Caki2 (cell line): ENCODE results near the gene HOXB6. TPM values are rescaled to one million over a fixed set of nuclear protein-coding genes. Genes with fewer than 3 reads are reported as not detected.

Source experiments
- DNase-seq: peaks from one replicate; pipeline ENCODE4 v3.0.0-alpha.2; 2015; ENCODE audit warnings: low read depth
- in situ Hi-C: cut with HindIII; loops from 2 replicates; pipeline ENCODE4 v1.10.0; 2016; ENCODE audit warnings: low sequenced_read_pairs, low pct_unique_long_range_greater_than_20kb, mixed read lengths
- total RNA-seq: library from RNA; depleted of rRNA; stranded (reverse); fragments of >200 nt; shearing (Covaris generic); gene quantifications from 2 replicates; pipeline ENCODE4 v1.2.3, GENCODE V29; 2014; ENCODE audit warnings: low replicate concordance

The HOXB6 gene
- total RNA-seq, 1 experiment from 2014 or later = 5.4 TPM

GRCh38 chr17:48576479-48577309 lies 28.1 kb downstream of the HOXB6 start:
- in situ Hi-C loops = no loop called here
- no peak for DNase-seq

- DNase-seq = no peak
- in situ Hi-C loops = no loop called here
Measured at GRCh38 chr17:48575673-48576478, 28.9 kb downstream of the HOXB6 start.

- in situ Hi-C loops = no loop called here
- no peak for DNase-seq
Measured at GRCh38 chr17:48575066-48575582, 29.7 kb downstream of the HOXB6 start.

GRCh38 chr17:48574505-48575065 lies 30.2 kb downstream of the HOXB6 start:
- no peak for DNase-seq
- in situ Hi-C loops = no loop called here

- DNase-seq = no peak
- in situ Hi-C loops = no loop called here
Measured at GRCh38 chr17:48571826-48572417, 32.9 kb downstream of the HOXB6 start.

GRCh38 chr17:48571024-48571818 lies 33.6 kb downstream of the HOXB6 start:
- no peak for DNase-seq
- in situ Hi-C loops = no loop called here

GRCh38 chr17:48570325-48571023 lies 34.3 kb downstream of the HOXB6 start:
- DNase-seq = no peak
- in situ Hi-C loops = no loop called here

- in situ Hi-C loops = no loop called here
- DNase-seq = no peak
Measured at GRCh38 chr17:48569674-48570324, 35.0 kb downstream of the HOXB6 start.

- in situ Hi-C loops = no loop called here
Measured at GRCh38 chr17:48569240-48569582, 35.6 kb downstream of the HOXB6 start.

GRCh38 chr17:48568499-48569239 lies 36.1 kb downstream of the HOXB6 start:
- in situ Hi-C loops = no loop called here
- no peak for DNase-seq

More at GRCh38 chr17:48569240-48569582, 35.6 kb downstream of the HOXB6 start:
- DNase-seq = no peak

- in situ Hi-C loops = no loop called here
- no peak for DNase-seq
Measured at GRCh38 chr17:48567646-48568354, 37.0 kb downstream of the HOXB6 start.

- no peak for DNase-seq
- in situ Hi-C loops = no loop called here
Measured at GRCh38 chr17:48567209-48567608, 37.6 kb downstream of the HOXB6 start.

GRCh38 chr17:48566717-48567116 lies 38.1 kb downstream of the HOXB6 start:
- no peak for DNase-seq
- in situ Hi-C loops = no loop called here

GRCh38 chr17:48565925-48566710 lies 38.7 kb downstream of the HOXB6 start:
- in situ Hi-C loops = no loop called here

GRCh38 chr17:48565022-48565554 lies 39.7 kb downstream of the HOXB6 start:
- in situ Hi-C loops = no loop called here
- DNase-seq = no peak

More at GRCh38 chr17:48565925-48566710, 38.7 kb downstream of the HOXB6 start:
- no peak for DNase-seq
